ENCODE results near the gene SPC25.
"Not testable (repeated sequence)": the region's sequence is repeated elsewhere in the genome, so short reads cannot be mapped to it uniquely, and the experiment has no call there.

Gene SPC25

GRCh38 chr2:168901003-168901402 is 10.8 kb upstream of the SPC25 start, which contains the start of gene G6PC2:
G6PC2 (plus strand) TSS chr2:168901291; CDS start chr2:168901332, 41 bp downstream.
- DNase-seq (ENCODE audit: low spot score), result no peak

GRCh38 chr2:168897449-168897848 is 7.2 kb upstream of the SPC25 start:
- DNase-seq (ENCODE audit: low spot score), result no peak

GRCh38 chr2:168896783-168897182 is 6.6 kb upstream of the SPC25 start:
- no peak for DNase-seq (ENCODE audit: low spot score)

GRCh38 chr2:168895771-168896170 is 5.5 kb upstream of the SPC25 start:
- DNase-seq (ENCODE audit: low spot score), result no peak

GRCh38 chr2:168894720-168895119 is 4.5 kb upstream of the SPC25 start:
- no peak for DNase-seq (ENCODE audit: low spot score)

- DNase-seq (ENCODE audit: low spot score), result no peak
Observed at GRCh38 chr2:168894101-168894500, 3.9 kb upstream of the SPC25 start.

- DNase-seq (ENCODE audit: low spot score), result no peak
Observed at GRCh38 chr2:168892327-168892726, 2.1 kb upstream of the SPC25 start.

- DNase-seq (ENCODE audit: low spot score), result no peak
Observed at GRCh38 chr2:168889635-168890005, 610 bp downstream of the SPC25 start.

GRCh38 chr2:168884975-168885374 is 5.3 kb downstream of the SPC25 start:
- DNase-seq (ENCODE audit: low spot score), result no peak

GRCh38 chr2:168882163-168882562 is 8.1 kb downstream of the SPC25 start:
- not testable (repeated sequence) for DNase-seq (ENCODE audit: low spot score)

- no peak for DNase-seq (ENCODE audit: low spot score)
Observed at GRCh38 chr2:168874368-168875054, 15.7 kb downstream of the SPC25 start.

- DNase-seq (ENCODE audit: low spot score), result not testable (repeated sequence)
Observed at GRCh38 chr2:168870824-168871223, 19.4 kb downstream of the SPC25 start.

GRCh38 chr2:168870369-168870768 is 19.9 kb downstream of the SPC25 start:
- DNase-seq (ENCODE audit: low spot score), result not testable (repeated sequence)

GRCh38 chr2:168867164-168867563 is 23.1 kb downstream of the SPC25 start:
- DNase-seq (ENCODE audit: low spot score), result not testable (repeated sequence)

GRCh38 chr2:168858146-168858545 is 32.1 kb downstream of the SPC25 start:
- no peak for DNase-seq (ENCODE audit: low spot score)

GRCh38 chr2:168855601-168856000 is 34.6 kb downstream of the SPC25 start:
- no peak for DNase-seq (ENCODE audit: low spot score)

GRCh38 chr2:168854651-168855050 is 35.6 kb downstream of the SPC25 start:
- DNase-seq (ENCODE audit: low spot score), result no peak

- DNase-seq (ENCODE audit: low spot score), result no peak
Observed at GRCh38 chr2:168853471-168853870, 36.8 kb downstream of the SPC25 start.

GRCh38 chr2:168852481-168852880 is 37.7 kb downstream of the SPC25 start:
- no peak for DNase-seq (ENCODE audit: low spot score)

GRCh38 chr2:168851674-168852320 is 38.4 kb downstream of the SPC25 start:
- no peak for DNase-seq (ENCODE audit: low spot score)

- DNase-seq (ENCODE audit: low spot score), result no peak
Observed at GRCh38 chr2:168850846-168851245, 39.4 kb downstream of the SPC25 start.

GRCh38 chr2:168849610-168850009 is 40.6 kb downstream of the SPC25 start:
- no peak for DNase-seq (ENCODE audit: low spot score)

- DNase-seq (ENCODE audit: low spot score), result no peak
Observed at GRCh38 chr2:168848225-168848624, 42.0 kb downstream of the SPC25 start.

- DNase-seq (ENCODE audit: low spot score), result no peak
Observed at GRCh38 chr2:168843253-168843652, 47.0 kb downstream of the SPC25 start.

All from ecto neural progenitor cell (in vitro differentiated cells).